Measurements from ENCODE around the gene TAS1R3.

DNA sequence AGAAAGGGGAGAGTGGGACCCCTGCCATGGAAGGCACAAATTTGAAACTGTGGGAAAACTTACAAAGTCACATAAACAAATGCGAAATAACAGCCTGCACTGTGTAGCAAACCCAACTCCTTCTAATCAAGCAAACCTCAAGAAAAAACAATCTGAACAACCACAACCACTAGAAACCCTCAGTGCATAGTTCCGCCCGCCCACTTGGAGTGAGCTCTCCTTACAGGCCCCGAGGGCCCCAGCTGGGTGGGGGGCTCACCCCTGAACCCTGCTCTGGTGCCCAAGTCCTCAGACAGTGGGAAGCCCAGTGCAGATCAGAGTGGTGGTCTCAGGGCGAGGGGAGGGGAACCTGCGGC, 28.2 kb downstream of the TAS1R3 start:
- TF ChIP-seq, protein P1, sequence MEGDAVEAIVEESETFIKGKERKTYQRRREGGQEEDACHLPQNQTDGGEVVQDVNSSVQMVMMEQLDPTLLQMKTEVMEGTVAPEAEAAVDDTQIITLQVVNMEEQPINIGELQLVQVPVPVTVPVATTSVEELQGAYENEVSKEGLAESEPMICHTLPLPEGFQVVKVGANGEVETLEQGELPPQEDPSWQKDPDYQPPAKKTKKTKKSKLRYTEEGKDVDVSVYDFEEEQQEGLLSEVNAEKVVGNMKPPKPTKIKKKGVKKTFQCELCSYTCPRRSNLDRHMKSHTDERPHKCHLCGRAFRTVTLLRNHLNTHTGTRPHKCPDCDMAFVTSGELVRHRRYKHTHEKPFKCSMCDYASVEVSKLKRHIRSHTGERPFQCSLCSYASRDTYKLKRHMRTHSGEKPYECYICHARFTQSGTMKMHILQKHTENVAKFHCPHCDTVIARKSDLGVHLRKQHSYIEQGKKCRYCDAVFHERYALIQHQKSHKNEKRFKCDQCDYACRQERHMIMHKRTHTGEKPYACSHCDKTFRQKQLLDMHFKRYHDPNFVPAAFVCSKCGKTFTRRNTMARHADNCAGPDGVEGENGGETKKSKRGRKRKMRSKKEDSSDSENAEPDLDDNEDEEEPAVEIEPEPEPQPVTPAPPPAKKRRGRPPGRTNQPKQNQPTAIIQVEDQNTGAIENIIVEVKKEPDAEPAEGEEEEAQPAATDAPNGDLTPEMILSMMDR (IDR thresholded peaks at IDR 0.05), result no peak
- TF ChIP-seq, protein P2, sequence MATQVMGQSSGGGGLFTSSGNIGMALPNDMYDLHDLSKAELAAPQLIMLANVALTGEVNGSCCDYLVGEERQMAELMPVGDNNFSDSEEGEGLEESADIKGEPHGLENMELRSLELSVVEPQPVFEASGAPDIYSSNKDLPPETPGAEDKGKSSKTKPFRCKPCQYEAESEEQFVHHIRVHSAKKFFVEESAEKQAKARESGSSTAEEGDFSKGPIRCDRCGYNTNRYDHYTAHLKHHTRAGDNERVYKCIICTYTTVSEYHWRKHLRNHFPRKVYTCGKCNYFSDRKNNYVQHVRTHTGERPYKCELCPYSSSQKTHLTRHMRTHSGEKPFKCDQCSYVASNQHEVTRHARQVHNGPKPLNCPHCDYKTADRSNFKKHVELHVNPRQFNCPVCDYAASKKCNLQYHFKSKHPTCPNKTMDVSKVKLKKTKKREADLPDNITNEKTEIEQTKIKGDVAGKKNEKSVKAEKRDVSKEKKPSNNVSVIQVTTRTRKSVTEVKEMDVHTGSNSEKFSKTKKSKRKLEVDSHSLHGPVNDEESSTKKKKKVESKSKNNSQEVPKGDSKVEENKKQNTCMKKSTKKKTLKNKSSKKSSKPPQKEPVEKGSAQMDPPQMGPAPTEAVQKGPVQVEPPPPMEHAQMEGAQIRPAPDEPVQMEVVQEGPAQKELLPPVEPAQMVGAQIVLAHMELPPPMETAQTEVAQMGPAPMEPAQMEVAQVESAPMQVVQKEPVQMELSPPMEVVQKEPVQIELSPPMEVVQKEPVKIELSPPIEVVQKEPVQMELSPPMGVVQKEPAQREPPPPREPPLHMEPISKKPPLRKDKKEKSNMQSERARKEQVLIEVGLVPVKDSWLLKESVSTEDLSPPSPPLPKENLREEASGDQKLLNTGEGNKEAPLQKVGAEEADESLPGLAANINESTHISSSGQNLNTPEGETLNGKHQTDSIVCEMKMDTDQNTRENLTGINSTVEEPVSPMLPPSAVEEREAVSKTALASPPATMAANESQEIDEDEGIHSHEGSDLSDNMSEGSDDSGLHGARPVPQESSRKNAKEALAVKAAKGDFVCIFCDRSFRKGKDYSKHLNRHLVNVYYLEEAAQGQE (IDR thresholded peaks at IDR 0.05; ENCODE audit: insufficient read depth in 1 of 2, low read depth in 2 of 2, low read length in 1 of 2), result no peak
- no peak for TF ChIP-seq POLR2AphosphoS5 (IDR thresholded peaks at IDR 0.05; ENCODE audit: low read depth, low read length)
- no peak for TF ChIP-seq SIN3A (IDR thresholded peaks at IDR 0.05; ENCODE audit: borderline replicate concordance, insufficient read depth, low read depth, low read length)
